Fibroblast of lung (primary cell): ENCODE results near the gene CHP2. TPM values are rescaled to one million over a fixed set of nuclear protein-coding genes. Genes with fewer than 3 reads are reported as not detected.

Experiments used
- DNase-seq, 2 donors: peaks; one replicate each; pipeline versions ENCODE4 v3.0.0 to v3.0.0-alpha.2; 2010; ENCODE audit warnings: low read depth in 2 of 2
- H2AFZ ChIP-seq: 2 replicates; pipeline ENCODE4 v1.5.1; 2012; ENCODE audit warnings: low read length, control low read depth, inconsistent platforms
- H3K27ac ChIP-seq: 2 replicates; pipeline ENCODE4 v1.5.1; 2011; ENCODE audit warnings: low read length, control low read depth; ENCODE audit not compliant: insufficient read depth
- H3K27me3 ChIP-seq: 2 replicates; pipeline ENCODE4 v1.5.1; 2011; ENCODE audit warnings: mild to moderate bottlenecking, low read length; ENCODE audit not compliant: control insufficient read depth, insufficient read depth
- H3K36me3 ChIP-seq: 2 replicates; pipeline ENCODE4 v1.5.1; 2011; ENCODE audit warnings: low read length; ENCODE audit not compliant: control insufficient read depth, insufficient read depth
- H3K4me1 ChIP-seq: 2 replicates; pipeline ENCODE4 v1.5.1; 2011; ENCODE audit warnings: low read length; ENCODE audit not compliant: control insufficient read depth, insufficient read depth; ENCODE audit errors: extremely low read depth
- H3K4me2 ChIP-seq: 2 replicates; pipeline ENCODE4 v1.5.1; 2011; ENCODE audit warnings: low read length, control low read depth; ENCODE audit not compliant: insufficient read depth; ENCODE audit errors: extremely low read depth
- H3K4me3 ChIP-seq, 4 experiments: fragments of 200-600 bp in 1 of 4; sonication (generic) in 1 of 4; replicated peaks in 1 of 4; 2 replicates each; pipeline ENCODE4 v1.5.1; 2011 to 2016; ENCODE audit warnings: low read length in 4 of 4, low read depth in 3 of 4, mild to moderate bottlenecking in 3 of 4, control low read depth in 2 of 4, inconsistent platforms in 1 of 4, mixed read lengths in 1 of 4; ENCODE audit not compliant: insufficient read depth in 1 of 4; ENCODE audit errors: control extremely low read depth in 1 of 4
- H3K79me2 ChIP-seq: 2 replicates; pipeline ENCODE4 v1.5.1; 2012; ENCODE audit warnings: mild to moderate bottlenecking, low read length, inconsistent platforms; ENCODE audit not compliant: control insufficient read depth, insufficient read depth
- H3K9ac ChIP-seq: 2 replicates; pipeline ENCODE4 v1.5.1; 2011; ENCODE audit warnings: mild to moderate bottlenecking, low read length, control low read depth; ENCODE audit not compliant: insufficient read depth
- H3K9me3 ChIP-seq: 2 replicates; pipeline ENCODE4 v1.5.1; 2012; ENCODE audit warnings: low read depth, low read length; ENCODE audit not compliant: control insufficient read depth, insufficient read depth
- H4K20me1 ChIP-seq: 2 replicates; pipeline ENCODE4 v1.5.1; 2011; ENCODE audit warnings: low read length; ENCODE audit not compliant: control insufficient read depth, insufficient read depth; ENCODE audit errors: extremely low read depth
- EZH2 ChIP-seq: IDR thresholded peaks from 2 replicates; pipeline ENCODE4 v1.5.1; 2012; ENCODE audit warnings: low read length, control low read depth, mild to moderate bottlenecking; ENCODE audit errors: missing control alignments
- polyA plus RNA-seq, 2 donors: library from polyadenylated mRNA; depleted of rRNA in 1 of 2; stranded (reverse) in 1 of 2; unstranded in 1 of 2; fragments of >200 nt; gene quantifications; 2 replicates each; pipeline ENCODE4 v1.2.1, GENCODE V29; 2011 to 2012; ENCODE audit warnings: missing spikeins in 1 of 2
- total RNA-seq: library from RNA; depleted of rRNA; stranded (reverse); fragments of >200 nt; gene quantifications from 2 replicates; pipeline ENCODE4 v1.2.1, GENCODE V29; 2014
- TF ChIP-seq, protein P1 (sequence below), 2 donors: IDR thresholded peaks in 1 of 2; conservative IDR thresholded peaks in 1 of 2; 1 replicate in 1 of 2; 2 replicates in 1 of 2; pipeline ENCODE4 v1.5.1; 2011 to 2012; ENCODE audit warnings: low read length in 2 of 2, control low read depth in 1 of 2, inconsistent platforms in 1 of 2, low read depth in 1 of 2, mild to moderate bottlenecking in 1 of 2

The CHP2 gene
- total and polyA plus RNA-seq, 2 donors (not counting 1 experiment from before 2014, with no cell fraction given): not detected

DNA sequence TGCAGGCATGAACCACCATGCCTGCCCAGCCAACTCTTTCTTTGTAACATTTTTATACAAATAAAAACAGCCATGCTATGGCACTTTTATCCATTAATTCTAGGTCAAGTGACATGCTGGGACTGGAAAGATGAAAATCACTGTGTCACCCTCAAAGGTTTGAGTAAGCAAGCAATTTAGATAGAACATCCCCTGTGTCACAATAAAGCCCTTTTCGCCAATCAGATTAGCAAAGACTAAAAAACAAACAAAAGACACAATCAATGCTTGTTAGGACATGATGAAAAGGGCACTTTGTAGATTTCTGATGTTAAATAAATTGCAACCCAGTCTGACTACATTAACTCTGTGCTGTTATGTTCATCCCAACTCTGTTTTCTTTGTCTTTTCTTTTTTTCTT, 26.4 kb downstream of the CHP2 start:
- Histone ChIP-seq H3K27me3 (no peaks in the 10 kb centered on the region), H3K9ac (no peak overlapping the region), H4K20me1 (no peaks in the 10 kb centered on the region), H3K4me3 (no peak overlapping the region), H3K36me3 (no peaks in the 10 kb centered on the region), H3K9me3 (no peaks in the 10 kb centered on the region), H3K27ac (no peak overlapping the region), H3K4me1 (no peaks in the 10 kb centered on the region), H2AFZ (no peak overlapping the region), H3K4me2 (no peak overlapping the region), H3K79me2 (no peaks in the 10 kb centered on the region)
- no peak for DNase-seq
- TF ChIP-seq, protein P1, sequence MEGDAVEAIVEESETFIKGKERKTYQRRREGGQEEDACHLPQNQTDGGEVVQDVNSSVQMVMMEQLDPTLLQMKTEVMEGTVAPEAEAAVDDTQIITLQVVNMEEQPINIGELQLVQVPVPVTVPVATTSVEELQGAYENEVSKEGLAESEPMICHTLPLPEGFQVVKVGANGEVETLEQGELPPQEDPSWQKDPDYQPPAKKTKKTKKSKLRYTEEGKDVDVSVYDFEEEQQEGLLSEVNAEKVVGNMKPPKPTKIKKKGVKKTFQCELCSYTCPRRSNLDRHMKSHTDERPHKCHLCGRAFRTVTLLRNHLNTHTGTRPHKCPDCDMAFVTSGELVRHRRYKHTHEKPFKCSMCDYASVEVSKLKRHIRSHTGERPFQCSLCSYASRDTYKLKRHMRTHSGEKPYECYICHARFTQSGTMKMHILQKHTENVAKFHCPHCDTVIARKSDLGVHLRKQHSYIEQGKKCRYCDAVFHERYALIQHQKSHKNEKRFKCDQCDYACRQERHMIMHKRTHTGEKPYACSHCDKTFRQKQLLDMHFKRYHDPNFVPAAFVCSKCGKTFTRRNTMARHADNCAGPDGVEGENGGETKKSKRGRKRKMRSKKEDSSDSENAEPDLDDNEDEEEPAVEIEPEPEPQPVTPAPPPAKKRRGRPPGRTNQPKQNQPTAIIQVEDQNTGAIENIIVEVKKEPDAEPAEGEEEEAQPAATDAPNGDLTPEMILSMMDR (conservative IDR thresholded peaks at IDR 0.05 in 1 of 2, IDR thresholded peaks at IDR 0.05 in 1 of 2; ENCODE audit: low read depth in 1 of 2, low read length in 2 of 2): no peak
- TF ChIP-seq EZH2: no peak

DNA sequence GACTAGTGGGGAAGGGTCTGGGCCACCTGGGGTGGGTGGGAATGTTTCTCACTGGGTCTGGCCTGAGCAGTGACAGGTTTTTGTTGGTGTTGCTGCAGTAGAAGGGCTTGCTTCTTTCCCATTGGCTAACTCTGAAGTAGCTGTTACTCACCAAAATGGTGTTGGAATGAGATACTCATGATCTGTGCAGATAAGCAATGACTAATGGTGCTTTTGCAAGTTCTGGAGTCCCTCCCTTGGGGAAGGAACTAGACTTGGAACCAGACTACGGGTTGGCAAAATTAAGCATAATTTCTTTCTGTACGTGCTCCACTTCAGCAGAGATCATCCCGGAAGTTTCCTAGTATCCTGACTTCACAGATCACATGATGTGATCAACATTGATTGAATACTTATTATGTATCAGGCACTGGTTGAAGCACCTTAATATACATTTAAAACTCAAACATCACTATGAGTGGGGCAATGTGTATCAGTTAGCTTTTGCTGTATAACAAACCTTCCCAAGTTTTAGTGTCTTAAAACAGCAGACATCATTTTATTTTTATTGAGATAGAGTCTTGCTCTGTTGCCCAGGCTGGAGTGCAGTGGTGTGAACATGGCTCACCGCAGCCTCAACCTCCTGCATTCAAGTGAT, 30.1 kb downstream of the CHP2 start:
- TF ChIP-seq, protein P1 (conservative IDR thresholded peaks at IDR 0.05 in 1 of 2, IDR thresholded peaks at IDR 0.05 in 1 of 2; ENCODE audit: low read depth in 1 of 2, low read length in 2 of 2): no peak
- TF ChIP-seq EZH2: no peak
- Histone ChIP-seq H3K4me2 (no peak overlapping the region), H3K79me2 (no peaks in the 10 kb centered on the region), H3K4me1 (no peaks in the 10 kb centered on the region), H2AFZ (no peak overlapping the region), H3K9ac (no peak overlapping the region), H4K20me1 (no peaks in the 10 kb centered on the region), H3K27me3 (no peaks in the 10 kb centered on the region), H3K4me3 (no peak overlapping the region), H3K36me3 (no peaks in the 10 kb centered on the region), H3K27ac (no peak overlapping the region), H3K9me3 (no peaks in the 10 kb centered on the region)
- peak; percentile 1 to 38 for DNase-seq

DNA sequence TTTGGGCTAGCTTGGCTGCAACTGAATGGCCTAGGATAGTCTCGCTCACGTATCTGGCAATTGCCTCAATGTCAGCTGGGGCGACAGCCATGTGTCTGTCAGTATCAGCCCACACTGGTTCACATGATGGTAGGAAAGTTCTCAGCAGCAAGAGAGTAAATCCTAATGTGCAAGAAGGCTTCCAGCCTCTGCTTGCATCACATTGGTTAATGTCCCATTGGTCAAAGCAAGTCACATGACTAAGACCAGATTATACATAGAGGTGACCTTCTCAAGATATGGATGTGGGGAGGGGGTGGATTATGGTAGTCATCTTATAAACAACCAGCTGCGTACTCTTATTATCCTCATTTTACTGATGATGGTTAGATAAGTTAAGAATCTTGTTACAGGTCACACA, 31.0 kb downstream of the CHP2 start:
- no peaks in the 10 kb centered on the region for H3K27me3 ChIP-seq
- no peak for TF ChIP-seq EZH2
- TF ChIP-seq, protein P1 (conservative IDR thresholded peaks at IDR 0.05 in 1 of 2, IDR thresholded peaks at IDR 0.05 in 1 of 2; ENCODE audit: low read depth in 1 of 2, low read length in 2 of 2): no peak
- no peak overlapping the region for H3K4me3 ChIP-seq
- H3K36me3 ChIP-seq: no peaks in the 10 kb centered on the region
- DNase-seq: no peak
- H3K4me1 ChIP-seq: no peaks in the 10 kb centered on the region
- no peak overlapping the region for H3K4me2 ChIP-seq
- no peaks in the 10 kb centered on the region for H3K9me3 ChIP-seq
- no peak overlapping the region for H3K27ac ChIP-seq
- H2AFZ ChIP-seq: no peak overlapping the region
- H3K79me2 ChIP-seq: no peaks in the 10 kb centered on the region
- H4K20me1 ChIP-seq: no peaks in the 10 kb centered on the region
- H3K9ac ChIP-seq: no peak overlapping the region
